Muscle layer of duodenum (tissue), 2 donors: ENCODE measurements around the gene SYNPR.
"Not testable (repeated sequence)": the region's sequence is repeated elsewhere in the genome, so short reads cannot be mapped to it uniquely, and the experiment has no call there.

ENCODE experiments used
- H3K27ac ChIP-seq: one replicate; pipeline ENCODE4 v1.7.0; 2013; ENCODE audit warnings: mild to moderate bottlenecking, low read length
- H3K27me3 ChIP-seq: one replicate; pipeline ENCODE4 v1.7.0; 2013; ENCODE audit warnings: low read depth, mild to moderate bottlenecking, control low read depth, low read length
- H3K36me3 ChIP-seq, 2 donors: one replicate each; pipeline ENCODE4 v1.7.0; 2013; ENCODE audit warnings: low read length in 2 of 2, control low read depth in 1 of 2, mild to moderate bottlenecking in 1 of 2; ENCODE audit not compliant: insufficient read depth in 2 of 2, control insufficient read depth in 1 of 2
- H3K4me1 ChIP-seq, 2 donors: one replicate each; pipeline ENCODE4 v1.7.0; 2013; ENCODE audit warnings: low read length in 2 of 2, mild to moderate bottlenecking in 2 of 2, control low read depth in 1 of 2, moderate library complexity in 1 of 2; ENCODE audit not compliant: insufficient read depth in 2 of 2, control insufficient read depth in 1 of 2
- H3K4me3 ChIP-seq, 2 donors: one replicate each; pipeline ENCODE4 v1.7.0; 2013; ENCODE audit warnings: low read length in 2 of 2, low read depth in 1 of 2, mild to moderate bottlenecking in 1 of 2
- H3K9me3 ChIP-seq, 2 donors: one replicate each; pipeline ENCODE4 v1.7.0; 2013; ENCODE audit warnings: low read length in 2 of 2, control low read depth in 1 of 2, mild to moderate bottlenecking in 1 of 2; ENCODE audit not compliant: control insufficient read depth in 1 of 2
- donor health status: healthy.

Gene SYNPR

GRCh38 chr3:63631670-63632069 lies 353.6 kb downstream of the SYNPR start:
- peaks cover 0 to 3% of the 10 kb centered on the region in 2 donors for H3K9me3 ChIP-seq
- H3K36me3 ChIP-seq = no peaks in the 10 kb centered on the region
- no peaks in the 10 kb centered on the region for H3K27me3 ChIP-seq
- no peak overlapping the region for H3K27ac ChIP-seq
- no peaks in the 10 kb centered on the region for H3K4me1 ChIP-seq
- H3K4me3 ChIP-seq = no peak overlapping the region

- no peaks in the 10 kb centered on the region for H3K36me3 ChIP-seq
- H3K27ac ChIP-seq = no peak overlapping the region
- no peaks in the 10 kb centered on the region for H3K4me1 ChIP-seq
- no peaks in the 10 kb centered on the region for H3K27me3 ChIP-seq
- H3K4me3 ChIP-seq = no peak overlapping the region
- peaks cover 0 to 3% of the 10 kb centered on the region in 2 donors for H3K9me3 ChIP-seq
Measured at GRCh38 chr3:63635186-63635585, 357.1 kb downstream of the SYNPR start.

DNA sequence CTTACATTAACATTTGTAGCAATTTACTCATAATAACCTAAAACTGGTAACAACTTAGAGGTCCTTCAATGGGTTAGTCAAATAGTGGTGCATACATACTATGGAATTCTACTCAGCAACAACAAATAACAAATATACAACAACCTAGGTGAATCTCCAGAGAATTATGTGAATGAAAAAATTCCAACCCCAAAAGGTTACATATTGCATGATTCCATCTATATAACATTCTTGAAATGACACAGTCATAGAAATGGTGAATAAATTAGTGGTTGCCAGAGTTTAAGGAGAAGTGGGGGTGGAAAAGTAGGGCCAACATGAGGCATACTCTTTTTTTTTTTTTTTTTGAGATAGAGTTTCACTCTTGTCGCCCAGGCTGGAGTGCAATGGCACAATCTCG lies 361.7 kb downstream of the SYNPR start:
- Histone ChIP-seq H3K27ac (no peak overlapping the region), H3K36me3 (no peaks in the 10 kb centered on the region), H3K4me1 (no peaks in the 10 kb centered on the region), H3K27me3 (no peaks in the 10 kb centered on the region), H3K9me3 (peaks cover 0 to 5% of the 10 kb centered on the region in 2 donors), H3K4me3 (no peak overlapping the region)

GRCh38 chr3:63642488-63642887 lies 364.4 kb downstream of the SYNPR start:
- Histone ChIP-seq H3K27ac (no peak overlapping the region), H3K4me1 (no peaks in the 10 kb centered on the region), H3K4me3 (no peak overlapping the region), H3K9me3 (peaks cover 0 to 5% of the 10 kb centered on the region in 2 donors), H3K36me3 (no peaks in the 10 kb centered on the region), H3K27me3 (no peaks in the 10 kb centered on the region)

GRCh38 chr3:63644212-63644797 lies 366.2 kb downstream of the SYNPR start:
- H3K27ac ChIP-seq = no peak overlapping the region
- no peak overlapping the region for H3K4me3 ChIP-seq
- H3K36me3 ChIP-seq = no peaks in the 10 kb centered on the region
- H3K9me3 ChIP-seq = peaks cover 0 to 5% of the 10 kb centered on the region in 2 donors
- H3K27me3 ChIP-seq = no peaks in the 10 kb centered on the region
- no peaks in the 10 kb centered on the region for H3K4me1 ChIP-seq

- not testable (repeated sequence) for H3K27me3 ChIP-seq, H3K4me3 ChIP-seq, H3K27ac ChIP-seq, H3K9me3 ChIP-seq, H3K36me3 ChIP-seq, H3K4me1 ChIP-seq
Measured at GRCh38 chr3:63644928-63645781, 367.0 kb downstream of the SYNPR start.

- Histone ChIP-seq H3K36me3 (no peaks in the 10 kb centered on the region), H3K4me3 (no peak within 1 kb of the TSS), H3K4me1 (no peaks in the 10 kb centered on the region), H3K27me3 (no peaks in the 10 kb centered on the region), H3K9me3 (no peaks in the 10 kb centered on the region), H3K27ac (no peak within 1 kb of the TSS)
Measured at GRCh38 chr3:63652066-63652725, 374.1 kb downstream of the SYNPR start, which contains the start of gene SNTN. SNTN (plus strand) TSS chr3:63652675; CDS start chr3:63652688, 13 bp downstream.

DNA sequence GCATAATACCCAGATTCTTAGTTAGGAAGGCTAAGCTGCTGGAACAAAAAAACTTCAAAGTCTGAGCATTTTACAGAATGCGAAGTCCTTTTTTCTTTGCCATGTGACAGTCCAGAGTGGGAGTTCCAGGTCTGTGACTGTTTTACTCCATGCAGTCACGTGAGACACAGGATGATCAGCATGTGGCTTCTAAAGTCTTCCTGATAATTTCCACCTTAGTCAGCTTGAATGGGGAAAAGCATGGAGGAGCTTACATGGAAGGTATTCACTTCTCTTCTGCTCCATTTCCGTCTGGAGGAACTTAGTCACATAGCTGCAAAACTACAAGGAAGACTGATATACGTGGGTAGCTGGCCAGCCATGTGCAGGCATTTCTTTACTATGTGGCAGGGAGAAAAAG lies 376.1 kb downstream of the SYNPR start:
- Histone ChIP-seq H3K27ac (no peak overlapping the region), H3K4me1 (no peaks in the 10 kb centered on the region), H3K9me3 (no peaks in the 10 kb centered on the region)

DNA sequence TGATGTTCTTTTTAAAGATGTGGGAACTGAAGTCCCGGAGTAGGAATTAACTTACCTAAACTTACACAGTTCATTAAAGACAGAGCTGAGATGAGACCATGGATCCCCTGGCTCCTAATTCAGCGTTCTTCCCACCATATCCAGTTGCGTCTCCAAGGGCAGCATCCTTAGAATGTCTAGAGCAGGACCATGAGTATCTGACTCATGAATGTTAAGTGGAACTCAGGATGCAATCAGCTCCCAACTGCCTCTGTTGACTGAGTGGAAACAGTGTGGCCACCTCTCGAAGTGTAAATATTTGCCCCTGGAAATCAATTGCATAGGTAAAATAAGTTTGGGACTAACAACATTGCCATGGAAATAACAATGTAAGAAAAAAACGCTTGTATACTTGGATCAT lies 376.8 kb downstream of the SYNPR start:
- no peaks in the 10 kb centered on the region for H3K4me1 ChIP-seq
- no peak overlapping the region for H3K4me3 ChIP-seq
- no peaks in the 10 kb centered on the region for H3K36me3 ChIP-seq
- H3K27me3 ChIP-seq = no peaks in the 10 kb centered on the region
- H3K9me3 ChIP-seq = no peaks in the 10 kb centered on the region
- H3K27ac ChIP-seq = no peak overlapping the region

More for the DNA sequence above, 376.1 kb downstream of the SYNPR start:
- H3K4me3 ChIP-seq = no peak overlapping the region
- no peaks in the 10 kb centered on the region for H3K36me3 ChIP-seq
- no peaks in the 10 kb centered on the region for H3K27me3 ChIP-seq

GRCh38 chr3:63655519-63655918 lies 377.4 kb downstream of the SYNPR start:
- Histone ChIP-seq H3K27ac (no peak overlapping the region), H3K4me1 (no peaks in the 10 kb centered on the region), H3K4me3 (no peak overlapping the region), H3K9me3 (no peaks in the 10 kb centered on the region), H3K36me3 (no peaks in the 10 kb centered on the region), H3K27me3 (no peaks in the 10 kb centered on the region)

GRCh38 chr3:63656786-63657185 lies 378.7 kb downstream of the SYNPR start:
- Histone ChIP-seq H3K9me3 (no peaks in the 10 kb centered on the region), H3K27me3 (no peaks in the 10 kb centered on the region), H3K27ac (no peak overlapping the region), H3K36me3 (no peaks in the 10 kb centered on the region), H3K4me3 (no peak overlapping the region), H3K4me1 (no peaks in the 10 kb centered on the region)
